Subcutaneous adipose tissue (tissue), 4 donors: Measurements from ENCODE around the gene ZNF831. TPM values are rescaled to one million over a fixed set of nuclear protein-coding genes. Genes with fewer than 3 reads are reported as not detected.

Experiments
- total RNA-seq, 4 donors: library from RNA; depleted of rRNA; stranded (reverse); fragments of >200 nt; gene quantifications; one replicate each; pipeline ENCODE4 v1.1.0, GENCODE V29; 2016
- TF ChIP-seq, protein P1 (sequence below): fragments of 450-650 bp; IDR thresholded peaks from one replicate; pipeline ENCODE4 v1.5.1; 2016; ENCODE audit warnings: low read depth, mild to moderate bottlenecking, control low read depth, antibody characterized with exemption, moderate library complexity

The ZNF831 gene
- total RNA-seq, 4 donors from 2014 or later = 0.19 to 1.0 (median 0.77) TPM

DNA sequence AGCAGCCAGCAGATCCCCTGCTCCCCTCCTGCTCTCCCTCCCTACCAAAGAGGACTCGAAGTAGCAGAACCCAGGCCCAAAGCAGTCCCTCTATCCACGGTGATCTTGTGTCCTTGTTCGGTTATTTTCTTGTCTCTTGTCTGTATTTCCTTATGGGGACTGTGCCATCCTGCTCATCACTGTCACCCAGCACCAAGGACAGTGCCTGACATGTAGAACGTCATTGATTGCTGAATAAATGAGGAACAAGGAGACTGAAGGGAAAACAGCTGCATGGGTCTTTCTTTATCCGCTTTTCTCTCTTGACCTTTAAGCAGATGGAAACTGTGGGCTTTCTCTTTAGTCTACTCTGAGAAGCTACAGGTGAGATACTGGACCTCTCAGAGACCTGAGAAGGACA, 29.4 kb upstream of the ZNF831 start:
- TF ChIP-seq, protein P1, sequence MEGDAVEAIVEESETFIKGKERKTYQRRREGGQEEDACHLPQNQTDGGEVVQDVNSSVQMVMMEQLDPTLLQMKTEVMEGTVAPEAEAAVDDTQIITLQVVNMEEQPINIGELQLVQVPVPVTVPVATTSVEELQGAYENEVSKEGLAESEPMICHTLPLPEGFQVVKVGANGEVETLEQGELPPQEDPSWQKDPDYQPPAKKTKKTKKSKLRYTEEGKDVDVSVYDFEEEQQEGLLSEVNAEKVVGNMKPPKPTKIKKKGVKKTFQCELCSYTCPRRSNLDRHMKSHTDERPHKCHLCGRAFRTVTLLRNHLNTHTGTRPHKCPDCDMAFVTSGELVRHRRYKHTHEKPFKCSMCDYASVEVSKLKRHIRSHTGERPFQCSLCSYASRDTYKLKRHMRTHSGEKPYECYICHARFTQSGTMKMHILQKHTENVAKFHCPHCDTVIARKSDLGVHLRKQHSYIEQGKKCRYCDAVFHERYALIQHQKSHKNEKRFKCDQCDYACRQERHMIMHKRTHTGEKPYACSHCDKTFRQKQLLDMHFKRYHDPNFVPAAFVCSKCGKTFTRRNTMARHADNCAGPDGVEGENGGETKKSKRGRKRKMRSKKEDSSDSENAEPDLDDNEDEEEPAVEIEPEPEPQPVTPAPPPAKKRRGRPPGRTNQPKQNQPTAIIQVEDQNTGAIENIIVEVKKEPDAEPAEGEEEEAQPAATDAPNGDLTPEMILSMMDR = no peak

DNA sequence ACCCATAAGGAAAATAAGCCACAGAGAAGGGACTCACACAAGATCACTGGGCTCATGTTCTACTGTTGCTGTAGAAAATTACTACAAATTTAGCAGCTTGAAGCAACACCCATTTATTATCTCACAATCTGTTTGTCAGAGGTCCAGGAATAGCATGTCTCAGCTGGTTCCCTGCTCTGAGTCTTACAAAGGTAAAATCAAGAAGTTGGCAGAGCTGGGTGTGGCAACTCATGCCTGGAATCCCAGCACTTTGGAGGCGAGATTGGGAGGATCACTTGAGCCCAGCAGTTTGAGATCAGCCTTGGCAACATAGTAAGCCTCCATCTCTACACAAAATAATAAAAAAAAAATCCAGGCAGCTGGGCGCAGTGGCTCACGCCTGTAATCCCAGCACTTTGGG, 28.5 kb upstream of the ZNF831 start:
- TF ChIP-seq, protein P1 = no peak

DNA sequence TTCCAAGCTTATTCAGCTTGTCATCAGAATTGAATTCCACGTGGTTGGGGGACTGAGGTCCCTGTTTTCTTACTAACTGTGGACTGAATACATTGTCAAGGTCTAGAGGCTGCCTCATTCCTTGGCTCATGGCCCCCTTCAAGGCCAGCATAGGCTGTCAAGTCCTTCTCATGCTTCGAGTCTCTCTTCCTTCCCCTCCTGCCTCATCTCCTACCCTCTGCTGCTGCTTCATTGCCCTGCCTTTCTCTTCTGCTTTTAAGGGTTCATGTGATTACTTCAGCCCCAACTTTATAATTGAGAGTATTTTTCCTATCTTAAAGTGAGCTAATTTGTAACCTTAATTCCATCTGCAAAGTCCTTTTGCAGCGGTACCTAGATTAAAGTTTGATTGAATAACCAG, 27.6 kb upstream of the ZNF831 start:
- TF ChIP-seq, protein P1 = no peak

DNA sequence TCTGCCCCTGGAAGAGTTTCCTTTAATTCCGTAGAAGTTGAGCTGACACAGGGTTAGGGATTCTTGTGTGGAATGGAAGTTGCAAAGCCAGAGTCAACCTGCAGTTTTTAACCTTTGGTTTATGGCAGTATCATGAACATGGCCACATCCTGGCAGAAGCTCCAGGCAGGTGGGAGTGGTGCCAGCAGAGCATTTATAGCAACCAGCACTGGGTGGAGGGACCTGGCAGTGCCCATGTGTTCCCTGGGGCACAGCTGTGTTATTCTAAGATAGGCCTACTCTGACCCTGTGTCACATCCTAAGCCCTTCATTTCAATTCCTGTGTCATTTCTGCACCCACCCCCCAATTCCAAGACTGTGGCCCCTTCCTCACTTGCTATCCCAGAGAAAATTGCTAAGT, 26.1 kb upstream of the ZNF831 start:
- TF ChIP-seq, protein P1 = no peak

DNA sequence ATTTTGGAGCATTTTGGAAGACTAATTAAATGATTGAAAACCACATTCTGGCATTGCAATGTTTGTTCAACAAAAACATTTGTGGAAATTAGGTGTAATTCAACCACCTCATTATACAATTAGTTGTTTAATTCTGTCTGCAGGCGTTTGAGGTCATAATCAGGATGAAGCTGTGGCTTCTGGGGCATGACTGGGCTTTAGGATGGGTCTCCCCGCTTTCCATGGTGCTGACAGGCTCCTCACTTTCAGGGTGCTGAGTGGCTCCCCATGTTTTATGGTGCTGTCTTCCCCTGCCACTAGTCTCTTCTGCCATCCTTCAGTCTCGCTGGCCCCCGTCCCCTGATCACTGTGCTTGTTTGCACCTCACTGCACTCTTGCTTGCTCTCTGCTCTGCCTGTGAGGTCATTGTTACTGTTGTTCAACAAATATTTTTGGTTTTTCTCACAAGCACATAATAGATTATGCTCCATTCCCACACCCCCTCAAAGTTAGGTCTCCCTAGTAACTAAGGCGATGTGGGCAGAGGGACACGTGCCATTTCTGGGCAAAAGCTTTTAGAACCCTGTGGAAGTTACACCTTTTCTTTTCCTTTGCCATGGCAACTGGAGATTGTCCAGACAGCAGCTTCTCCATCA, 25.4 kb upstream of the ZNF831 start:
- TF ChIP-seq, protein P1 = no peak

DNA sequence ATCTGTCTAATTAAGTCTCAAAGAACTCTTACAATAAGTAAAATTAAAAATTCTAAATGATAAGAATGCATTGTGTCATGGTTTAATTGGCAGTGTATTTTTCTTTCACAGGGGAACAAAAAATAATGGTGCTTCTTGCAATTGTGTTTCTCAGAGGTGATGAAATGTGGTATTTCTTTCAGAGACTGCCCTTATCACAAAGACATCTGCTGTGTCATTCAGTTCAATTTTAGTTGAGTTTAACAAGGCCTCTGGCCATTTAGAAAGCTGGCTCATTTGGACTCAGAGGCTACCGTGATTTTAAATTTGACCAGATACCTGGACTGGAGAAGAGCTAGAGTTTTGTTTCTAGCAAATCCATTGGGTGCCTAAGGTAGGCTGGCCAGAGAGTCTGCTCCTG, 23.6 kb upstream of the ZNF831 start:
- TF ChIP-seq, protein P1 = no peak

DNA sequence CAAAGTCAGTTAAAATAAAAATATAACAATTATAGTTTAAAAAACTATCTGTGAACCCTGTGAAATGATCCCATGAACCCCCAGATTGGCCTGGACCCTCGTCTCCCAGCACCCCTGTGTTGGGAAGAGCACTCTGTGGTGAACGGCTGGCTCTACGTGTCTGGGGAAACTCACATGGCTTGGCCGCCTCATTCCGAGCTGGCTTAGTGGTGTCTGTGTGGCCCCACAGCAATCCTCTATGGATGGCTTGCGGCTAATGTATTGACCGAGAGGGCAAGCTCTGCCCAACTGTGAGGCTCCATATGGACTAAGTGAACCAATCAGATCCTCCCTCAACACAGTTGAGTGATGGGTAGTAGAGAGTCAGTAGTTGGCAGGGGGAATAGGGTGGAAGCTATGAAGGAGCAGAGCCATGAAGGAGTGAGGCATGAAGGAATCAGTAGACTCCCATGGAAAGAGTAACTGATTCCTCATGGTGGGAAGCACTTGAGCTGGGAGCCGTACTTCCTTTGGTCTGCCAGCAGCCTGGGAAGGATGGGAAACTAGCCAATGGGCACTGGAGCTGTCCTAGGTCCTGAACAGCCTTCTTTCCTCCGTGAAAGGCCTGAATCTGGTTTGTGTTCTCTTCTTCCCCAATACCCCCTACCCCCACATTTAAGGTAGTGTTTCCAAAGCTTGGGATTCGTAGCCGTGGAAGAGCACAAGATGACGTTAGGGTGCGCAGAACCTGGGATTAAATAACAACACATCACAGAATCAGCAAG, 21.6 kb upstream of the ZNF831 start:
- TF ChIP-seq, protein P1 = no peak
